ENCODE results near the gene ACCSL.

ACCSL gene

DNA sequence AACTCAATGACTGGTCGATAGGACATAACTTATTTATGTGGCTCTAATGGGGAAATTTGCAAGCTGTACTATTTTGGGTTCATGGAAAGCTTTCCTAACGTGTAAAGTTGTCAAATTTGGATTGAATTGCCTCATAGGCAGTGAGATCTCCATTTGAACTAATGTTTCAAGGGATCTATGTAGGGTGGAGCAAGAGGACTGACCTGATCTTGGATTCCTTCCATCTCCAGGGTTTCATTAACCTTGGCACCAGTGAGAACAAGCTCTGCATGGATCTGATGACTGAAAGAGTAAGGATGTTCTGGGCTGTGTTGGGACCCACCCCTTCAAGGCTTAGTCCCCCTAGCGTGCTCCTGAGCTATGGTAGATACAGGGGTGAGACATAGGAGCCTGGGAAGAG, 2.1 kb downstream of the ACCSL start:
- in situ Hi-C loops (cut with MboI; ENCODE audit: low sequenced_read_pairs), result no loop called here

DNA sequence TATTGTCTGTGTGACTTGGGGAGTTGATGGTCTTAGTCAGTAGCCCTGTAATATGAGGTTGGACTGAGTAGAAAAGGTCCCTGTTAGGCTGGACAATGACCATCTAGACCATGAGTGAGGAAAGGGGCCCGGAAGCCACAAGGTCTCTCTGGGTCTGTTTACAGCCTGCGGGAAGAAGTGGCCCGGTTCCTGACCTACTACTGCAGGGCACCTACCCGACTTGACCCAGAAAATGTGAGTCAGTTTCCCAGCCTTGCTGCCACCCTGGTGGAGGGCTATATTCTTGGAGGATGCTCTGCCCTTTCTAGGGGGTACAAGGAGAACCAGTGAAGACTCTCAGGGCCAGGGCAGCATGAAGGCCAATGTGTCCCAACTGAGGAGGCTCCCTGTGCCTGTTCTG, 3.4 kb downstream of the ACCSL start:
- in situ Hi-C loops (cut with MboI; ENCODE audit: low sequenced_read_pairs), result no loop called here

DNA sequence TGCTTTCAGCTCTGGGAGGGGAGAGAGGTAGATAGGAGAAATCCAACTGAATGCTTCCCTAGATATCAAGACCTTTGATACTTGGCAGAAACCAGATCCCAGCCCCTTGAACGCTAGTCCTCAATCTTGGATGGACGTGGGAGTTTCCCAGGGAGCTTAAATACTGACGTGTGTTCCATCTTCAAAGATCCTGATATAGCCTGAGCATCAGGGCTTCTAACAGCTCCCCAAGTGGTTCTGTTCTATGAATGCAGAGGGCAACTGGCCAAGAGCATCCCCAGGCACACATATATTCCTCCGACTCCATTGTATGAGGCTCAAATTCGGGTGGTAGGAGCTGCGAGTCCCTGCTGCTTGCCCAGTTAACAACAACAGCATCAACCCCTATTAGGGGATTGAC, 9.6 kb downstream of the ACCSL start:
- in situ Hi-C loops (cut with MboI; ENCODE audit: low sequenced_read_pairs), result no loop called here

DNA sequence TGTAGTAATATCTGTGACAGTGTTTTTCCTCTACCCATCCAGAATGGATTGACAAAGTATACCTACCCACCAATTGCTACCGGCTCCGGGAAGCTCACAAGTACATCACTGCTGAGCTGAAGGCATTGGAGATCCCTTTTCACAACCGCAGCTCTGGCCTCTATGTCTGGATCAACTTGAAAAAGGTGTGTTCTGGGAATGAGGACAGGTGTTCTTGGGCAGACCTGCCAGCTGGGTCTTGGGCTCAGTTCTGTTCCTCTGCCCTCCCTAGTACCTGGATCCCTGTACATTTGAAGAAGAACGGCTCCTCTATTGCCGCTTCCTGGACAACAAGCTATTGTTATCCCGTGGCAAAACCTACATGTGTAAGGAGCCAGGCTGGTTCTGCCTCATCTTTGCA, 10.5 kb downstream of the ACCSL start:
- in situ Hi-C loops (cut with MboI; ENCODE audit: low sequenced_read_pairs), result no loop called here

DNA sequence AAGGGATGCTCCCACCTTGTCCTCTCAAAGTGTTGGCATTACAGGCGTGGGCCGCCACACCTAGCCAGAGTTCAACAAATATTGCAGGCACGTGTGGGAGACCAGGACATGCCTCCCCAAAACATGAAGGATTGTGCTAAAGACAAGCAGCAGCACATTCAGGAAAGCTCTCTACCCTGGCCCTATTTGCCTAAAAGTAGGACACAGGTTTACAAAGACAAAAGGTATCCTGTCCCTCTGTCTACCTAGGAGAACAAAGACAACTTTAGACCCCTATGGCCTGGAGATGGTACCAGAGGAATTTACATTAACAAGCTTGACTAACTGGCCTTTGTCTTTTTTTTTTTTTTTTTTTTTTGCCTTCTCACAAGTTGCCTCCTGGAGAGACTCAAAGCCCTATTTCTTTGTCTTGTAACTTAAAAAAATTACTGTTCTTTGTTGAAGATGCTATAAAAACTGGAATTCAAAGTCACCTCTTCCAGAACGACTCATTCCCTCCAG, 17.4 kb downstream of the ACCSL start:
- in situ Hi-C loops (cut with MboI; ENCODE audit: low sequenced_read_pairs), result no loop called here

DNA sequence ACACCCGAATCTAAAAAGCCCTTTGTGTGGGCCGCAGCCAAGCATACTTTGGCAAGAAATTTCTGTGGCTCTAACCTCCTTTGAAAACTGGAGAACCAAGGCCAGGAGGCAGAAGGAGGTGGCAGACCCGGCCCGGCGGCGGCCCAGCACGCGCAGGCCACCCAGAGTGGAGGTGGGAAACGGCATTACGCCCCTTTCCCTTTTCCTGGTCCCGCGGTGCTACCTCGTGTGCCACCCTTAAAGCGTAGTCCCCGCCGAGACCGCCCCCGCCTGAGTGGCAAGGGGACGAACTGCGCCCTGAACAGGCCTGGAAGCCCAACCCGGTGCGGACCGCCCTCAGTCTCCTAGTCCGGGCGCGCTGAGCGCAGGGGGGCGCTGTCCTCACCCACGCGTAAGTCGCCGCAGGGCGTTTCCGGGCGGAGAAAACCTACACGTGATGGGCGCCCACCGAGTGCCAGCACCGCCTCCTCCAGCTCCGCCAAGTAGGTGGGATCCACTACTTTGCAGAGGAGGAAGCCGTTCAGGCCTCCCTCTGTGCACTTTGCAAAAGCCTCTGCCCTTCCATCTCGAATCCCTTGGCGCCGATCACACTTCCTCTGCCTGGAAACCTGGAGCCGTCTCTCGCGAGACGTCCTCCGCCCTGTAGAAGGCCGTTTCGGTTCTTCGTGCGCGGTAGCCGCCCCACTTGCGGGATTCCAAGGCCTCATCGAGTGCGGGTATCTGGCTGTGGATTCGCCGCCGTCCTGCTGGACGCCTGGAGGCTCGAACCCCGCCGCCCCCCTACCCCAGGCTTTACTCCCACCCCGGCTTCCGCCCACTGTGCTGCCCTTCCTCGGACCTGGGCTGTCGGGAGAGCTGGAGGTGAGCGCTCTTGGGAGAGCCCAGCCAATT, 18.3 kb downstream of the ACCSL start, which contains the start of gene ACCS:
TSS of gene ACCS (plus strand) at position 430 of the 891 bp plus-strand sequence. CDS start 1,358 bp downstream, outside the sequence.
- in situ Hi-C loops (cut with MboI; ENCODE audit: low sequenced_read_pairs), result no loop called here

DNA sequence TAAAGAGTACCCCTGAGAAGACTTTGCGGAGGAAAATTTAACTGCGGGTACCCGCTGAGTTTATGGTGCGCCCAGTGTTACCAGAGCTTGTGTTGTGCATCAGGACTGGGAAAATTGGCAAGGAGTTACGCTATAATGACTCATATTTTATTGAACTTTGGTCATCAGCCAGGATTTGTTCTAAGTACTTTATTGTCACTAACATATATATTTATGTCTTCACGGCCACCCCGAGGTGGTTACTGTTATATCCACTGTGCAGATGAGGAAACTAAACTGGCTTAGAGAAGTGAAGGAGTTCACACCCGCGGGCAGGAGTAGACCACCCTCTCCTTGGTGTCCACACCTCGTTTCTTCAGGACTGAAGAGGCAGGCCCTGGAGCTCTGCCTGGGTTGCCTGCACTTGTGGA, 19.0 kb downstream of the ACCSL start:
- in situ Hi-C loops (cut with MboI; ENCODE audit: low sequenced_read_pairs), result no loop called here

DNA sequence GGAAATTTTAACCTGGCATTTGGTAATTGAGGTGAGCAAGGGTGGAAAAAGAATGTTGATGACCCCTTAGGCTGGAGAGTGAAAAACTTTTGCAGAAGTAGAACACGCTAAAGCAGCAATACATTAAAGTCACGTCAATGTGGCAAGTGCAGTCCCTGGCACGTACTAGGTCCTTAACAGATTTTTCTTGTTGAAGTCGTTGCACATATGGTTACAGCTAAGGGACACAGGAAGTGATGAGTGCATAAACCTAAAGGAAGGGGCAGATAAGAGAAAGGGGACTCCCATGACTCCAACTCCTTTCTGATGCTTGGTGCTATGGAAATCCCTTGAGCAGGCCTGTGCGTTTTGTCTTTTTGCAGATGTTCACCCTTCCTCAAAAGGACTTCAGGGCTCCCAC, 19.5 kb downstream of the ACCSL start:
- in situ Hi-C loops (cut with MboI; ENCODE audit: low sequenced_read_pairs), result no loop called here

DNA sequence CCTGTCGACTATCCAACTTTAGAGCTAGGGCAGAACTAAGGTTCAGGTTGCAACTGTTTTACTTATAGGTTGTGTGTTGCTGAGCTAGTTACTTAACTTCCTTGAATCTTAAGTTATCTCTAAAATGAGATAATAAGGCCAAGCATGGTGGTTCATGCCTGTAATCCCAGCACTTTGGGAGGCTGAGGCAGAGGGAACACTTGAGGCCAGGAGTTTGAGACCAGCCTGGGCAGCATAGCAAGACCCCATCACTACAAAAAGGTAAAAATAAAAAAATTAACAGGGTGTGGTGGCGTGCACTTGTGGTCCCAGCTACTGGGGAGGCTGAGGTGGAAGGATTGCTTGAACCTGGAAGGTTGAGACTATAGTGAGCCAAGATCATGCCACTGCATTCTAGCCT, 20.4 kb downstream of the ACCSL start:
- in situ Hi-C loops (cut with MboI; ENCODE audit: low sequenced_read_pairs), result no loop called here

DNA sequence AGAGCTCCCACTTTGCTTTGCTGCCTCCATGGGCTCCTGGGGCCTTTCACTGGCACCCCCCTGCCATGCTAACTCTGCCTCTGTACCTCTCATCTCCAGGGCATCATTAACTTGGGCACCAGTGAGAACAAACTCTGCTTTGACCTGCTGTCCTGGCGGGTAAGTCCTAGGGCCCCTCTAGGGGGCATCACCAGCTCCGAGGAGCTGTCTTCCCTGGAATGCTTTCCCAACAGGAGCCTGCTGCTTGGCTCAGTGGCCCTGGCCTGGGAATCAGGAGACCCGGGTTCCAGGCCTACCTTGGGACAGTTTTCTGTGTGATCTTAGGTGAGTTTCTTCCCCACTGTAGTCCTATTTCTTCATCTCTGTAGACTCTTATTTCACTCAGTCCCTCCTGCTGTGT, 23.4 kb downstream of the ACCSL start:
- in situ Hi-C loops (cut with MboI; ENCODE audit: low sequenced_read_pairs), result no loop called here

DNA sequence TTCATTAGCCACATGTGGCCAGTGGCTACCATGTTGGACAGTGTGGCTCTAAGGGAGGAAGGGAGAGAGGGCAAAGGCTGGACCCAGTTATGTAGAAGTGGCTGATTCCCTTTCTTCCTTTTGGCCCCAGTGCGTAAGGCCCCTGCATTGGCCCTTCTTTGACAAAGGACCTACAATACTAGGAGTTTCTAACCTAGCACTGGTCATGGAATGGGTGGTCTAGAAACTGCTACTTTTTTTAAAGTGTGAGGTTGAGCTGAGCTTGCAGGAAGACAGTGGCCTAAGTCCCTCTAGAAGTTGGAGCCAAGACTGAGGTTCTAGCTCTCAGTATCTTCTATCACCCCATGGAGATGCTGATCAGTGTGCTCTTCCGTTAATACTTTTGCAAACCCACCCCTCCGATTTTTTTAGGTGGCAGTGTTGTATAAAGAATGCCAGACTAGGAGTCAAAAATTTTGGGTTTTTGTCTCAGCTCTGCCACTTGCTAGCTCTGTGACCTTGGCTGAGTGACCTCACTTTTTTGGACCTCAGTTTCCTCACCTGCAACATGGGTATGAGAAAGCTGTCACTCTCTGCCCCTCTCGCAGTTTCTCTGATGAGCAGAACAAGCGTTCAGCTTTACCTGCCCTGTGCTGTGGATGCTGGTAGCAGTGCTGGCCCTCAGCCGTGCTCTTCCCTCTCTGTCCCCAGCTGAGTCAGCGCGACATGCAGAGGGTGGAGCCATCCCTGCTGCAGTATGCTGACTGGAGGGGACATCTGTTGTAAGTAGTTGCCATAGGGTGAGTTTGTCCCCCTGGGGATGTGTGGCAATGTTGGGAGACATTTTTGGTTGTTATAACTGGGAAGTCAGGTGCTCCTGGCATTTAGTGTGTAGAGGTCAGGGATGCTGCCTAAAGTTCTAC, 25.2 kb downstream of the ACCSL start:
- in situ Hi-C loops (cut with MboI; ENCODE audit: low sequenced_read_pairs), result no loop called here

DNA sequence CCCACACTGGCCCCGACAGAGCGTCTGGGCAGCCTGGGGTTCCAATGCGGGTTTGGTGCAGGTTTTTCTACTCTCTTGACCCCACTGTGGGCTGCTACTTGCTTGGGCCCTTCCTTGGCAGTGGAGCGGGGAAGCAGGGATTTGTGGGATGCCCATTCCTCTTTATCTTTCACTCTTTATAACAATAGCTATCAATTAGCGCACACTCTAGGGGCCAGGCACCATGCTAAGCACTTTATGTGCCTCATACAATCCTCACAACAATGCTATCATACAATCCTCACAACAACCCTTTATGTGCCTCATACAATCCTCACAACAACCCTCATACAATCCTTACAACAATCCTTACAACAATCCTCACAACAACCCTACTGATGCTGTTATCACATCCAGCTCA, 31.0 kb downstream of the ACCSL start:
- in situ Hi-C loops (cut with MboI; ENCODE audit: low sequenced_read_pairs), result no loop called here

DNA sequence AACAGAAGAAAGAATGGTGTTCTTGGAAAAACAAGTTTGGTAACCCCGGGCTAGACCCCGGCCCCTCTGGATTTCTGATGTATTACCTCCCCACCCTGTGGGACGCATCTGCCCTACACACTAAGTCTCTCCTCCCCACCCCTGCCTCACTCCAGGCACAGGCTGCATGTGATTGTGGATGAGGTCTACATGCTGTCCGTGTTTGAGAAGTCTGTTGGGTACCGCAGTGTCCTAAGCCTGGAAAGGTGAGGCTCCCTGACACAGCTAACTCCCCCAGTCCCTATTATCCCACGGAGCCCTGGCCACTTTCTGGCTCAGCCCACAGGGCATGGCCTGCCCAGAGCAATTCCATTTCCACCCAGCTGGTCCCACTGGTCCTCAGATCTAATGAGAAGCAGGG, 31.6 kb downstream of the ACCSL start:
- in situ Hi-C loops (cut with MboI; ENCODE audit: low sequenced_read_pairs), result no loop called here

DNA sequence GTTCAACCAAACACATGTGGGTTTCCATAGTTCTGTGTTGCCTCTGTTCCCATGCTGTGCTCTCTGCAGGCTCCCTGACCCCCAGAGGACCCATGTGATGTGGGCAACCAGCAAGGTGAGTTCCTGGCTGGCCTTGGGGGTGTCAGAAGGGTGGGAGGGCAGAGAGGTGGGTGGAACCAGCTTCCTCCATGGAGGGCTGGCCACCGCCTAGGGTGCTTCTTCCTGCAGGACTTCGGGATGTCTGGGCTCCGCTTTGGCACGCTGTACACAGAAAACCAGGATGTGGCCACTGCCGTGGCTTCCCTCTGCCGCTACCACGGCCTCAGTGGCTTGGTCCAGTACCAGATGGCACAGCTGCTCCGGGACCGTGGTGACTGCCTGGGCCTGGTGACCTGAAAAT, 33.2 kb downstream of the ACCSL start:
- in situ Hi-C loops (cut with MboI; ENCODE audit: low sequenced_read_pairs), result no loop called here

DNA sequence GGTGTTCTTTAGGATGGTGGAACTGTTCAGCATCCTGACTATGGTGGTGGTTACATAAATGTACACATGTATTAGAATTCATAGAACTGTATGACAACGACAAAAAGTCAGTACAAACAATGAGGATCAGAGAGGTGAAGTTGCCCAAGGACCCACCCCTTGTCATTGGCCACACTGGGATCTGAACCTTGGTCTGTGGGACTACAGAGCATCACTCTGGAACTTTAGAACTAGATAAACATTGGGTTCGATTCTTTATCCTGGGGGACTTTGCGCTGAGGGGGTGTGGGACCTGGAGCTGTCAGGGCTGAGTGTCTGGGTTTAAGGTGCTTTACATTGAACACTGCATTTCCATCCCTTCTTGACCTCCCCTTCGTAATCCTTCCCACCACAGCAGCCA, 34.9 kb downstream of the ACCSL start:
- in situ Hi-C loops (cut with MboI; ENCODE audit: low sequenced_read_pairs), result no loop called here

DNA sequence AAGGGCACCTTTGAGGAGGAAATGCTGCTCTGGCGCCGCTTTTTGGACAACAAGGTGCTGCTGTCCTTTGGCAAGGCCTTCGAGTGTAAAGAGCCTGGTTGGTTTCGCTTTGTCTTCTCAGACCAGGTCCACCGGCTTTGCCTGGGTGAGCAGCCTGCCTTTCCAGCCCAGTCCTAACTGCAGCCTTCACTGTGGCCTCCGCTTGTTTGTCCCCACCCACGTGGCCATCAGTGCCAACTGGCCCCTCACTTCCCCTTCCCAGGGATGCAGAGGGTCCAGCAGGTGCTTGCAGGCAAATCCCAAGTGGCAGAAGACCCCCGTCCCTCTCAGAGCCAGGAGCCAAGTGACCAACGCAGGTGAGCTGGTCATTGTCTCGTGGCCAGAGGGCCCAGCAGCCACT, 35.7 kb downstream of the ACCSL start:
- in situ Hi-C loops (cut with MboI; ENCODE audit: low sequenced_read_pairs), result no loop called here

DNA sequence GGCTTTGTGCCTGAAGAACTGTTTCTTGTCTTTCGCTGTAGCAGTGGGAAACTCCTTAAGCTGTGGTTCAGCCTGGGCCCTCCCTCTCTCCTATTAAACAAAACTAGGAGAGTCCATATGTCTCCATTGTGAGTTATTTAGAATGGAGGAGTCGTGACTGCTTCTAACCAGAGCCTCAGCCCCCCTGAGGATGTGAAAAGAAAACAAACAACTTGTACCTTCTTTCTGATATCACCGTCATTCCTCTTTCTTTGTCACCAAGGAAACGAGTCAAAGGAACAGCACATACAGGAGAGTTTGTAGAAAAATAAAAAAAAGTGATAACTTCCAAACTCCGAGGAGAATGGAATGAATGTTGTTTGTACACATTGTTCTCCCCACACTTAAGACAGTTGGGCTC, 36.1 kb downstream of the ACCSL start:
- in situ Hi-C loops (cut with MboI; ENCODE audit: low sequenced_read_pairs), result no loop called here

DNA sequence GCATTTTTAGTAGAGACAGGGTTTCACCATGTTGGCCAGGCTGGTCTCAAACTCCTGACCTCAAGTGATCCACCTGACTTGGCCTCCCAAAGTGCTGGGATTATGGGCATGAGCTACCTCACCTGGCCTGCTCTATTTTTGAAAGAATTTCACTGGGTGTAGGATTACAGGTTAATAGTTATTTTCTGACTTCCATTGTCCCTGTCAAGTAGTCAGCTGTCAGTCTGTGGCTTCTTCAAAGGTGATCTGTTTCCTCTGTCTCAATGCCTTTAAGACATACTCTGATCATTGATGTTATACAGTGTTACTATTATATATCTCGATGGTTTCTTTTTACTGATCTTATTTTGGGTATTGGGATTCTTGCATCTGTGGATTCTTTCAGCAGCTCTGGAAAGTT, 37.5 kb downstream of the ACCSL start:
- in situ Hi-C loops (cut with MboI; ENCODE audit: low sequenced_read_pairs), result no loop called here

DNA sequence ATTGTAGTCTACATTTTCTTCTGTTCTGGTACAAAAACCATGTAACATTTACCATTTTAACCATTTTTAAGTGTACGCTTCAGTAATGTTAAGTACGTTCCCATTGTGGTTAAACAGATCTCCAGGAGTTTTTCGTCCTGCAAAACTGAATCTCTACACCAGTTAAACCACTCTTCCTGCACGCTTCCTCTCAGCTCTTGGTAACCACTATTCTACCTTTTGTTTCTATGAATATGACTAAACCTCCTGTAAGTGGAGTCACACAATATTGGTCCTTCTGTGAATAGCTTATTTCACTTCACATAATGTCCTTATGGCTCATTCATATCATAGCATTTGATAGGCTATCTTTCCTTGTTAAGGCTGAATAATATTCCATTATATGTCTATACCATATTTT, 40.6 kb downstream of the ACCSL start:
- in situ Hi-C loops (cut with MboI; ENCODE audit: low sequenced_read_pairs), result no loop called here

DNA sequence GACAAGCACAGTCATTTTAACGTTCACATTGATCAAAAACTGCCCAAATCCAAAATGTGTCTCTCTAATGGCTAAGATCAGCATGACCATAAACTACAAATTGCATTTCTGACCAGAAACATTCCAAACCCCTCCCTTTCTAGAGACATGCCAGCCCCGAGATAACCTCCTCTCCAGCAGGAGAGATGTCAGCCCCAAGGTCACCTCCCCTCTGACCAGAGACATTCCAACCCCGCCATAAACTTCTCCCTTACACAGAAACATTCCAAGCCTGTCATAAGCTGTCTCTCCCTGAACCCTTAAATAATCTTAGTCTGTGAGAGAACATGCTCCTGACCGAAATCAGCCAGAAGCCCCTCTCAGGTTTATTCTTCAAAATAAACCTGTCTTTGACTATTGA, 41.1 kb downstream of the ACCSL start:
- in situ Hi-C loops (cut with MboI; ENCODE audit: low sequenced_read_pairs), result no loop called here

DNA sequence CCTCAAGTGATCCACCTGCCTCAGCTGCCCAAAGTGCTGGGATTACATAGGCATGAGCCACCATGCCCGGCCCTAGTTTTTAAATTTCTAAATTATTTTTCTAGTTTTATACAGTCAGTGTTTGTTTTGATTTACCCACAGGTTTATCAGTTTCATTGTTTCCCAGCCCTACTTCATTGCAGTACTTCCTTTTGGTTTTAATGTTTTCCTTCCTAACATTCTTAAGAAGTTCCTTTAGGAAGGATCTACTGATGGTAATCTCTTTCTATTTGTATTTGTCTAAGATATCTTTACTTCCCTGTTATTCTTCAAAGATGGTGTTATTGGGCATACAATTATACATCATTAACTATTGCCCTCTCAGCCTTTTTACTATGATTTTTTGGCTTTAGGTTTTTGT, 42.8 kb downstream of the ACCSL start:
- in situ Hi-C loops (cut with MboI; ENCODE audit: low sequenced_read_pairs), result no loop called here

Data from HL-60/S4 (cell line).